Retinal pigment epithelial cell (primary cell): ENCODE data around the gene CCDC32.
A peak's percentile ranks its signal among the peaks of the same experiment; 100 is the strongest.

Source experiments
- DNase-seq: peaks from one replicate; pipeline ENCODE4 v3.0.0-alpha.2; 2010; ENCODE audit warnings: low read depth
- H3K4me3 ChIP-seq: 2 replicates; pipeline ENCODE4 v1.5.1; 2011; ENCODE audit warnings: mild to moderate bottlenecking, low read length, control low read depth, moderate library complexity
- CTCF ChIP-seq: conservative IDR thresholded peaks from 2 replicates; pipeline ENCODE4 v1.5.1; 2011; ENCODE audit warnings: low read depth, low read length, control low read depth, inconsistent platforms

Gene CCDC32

DNA sequence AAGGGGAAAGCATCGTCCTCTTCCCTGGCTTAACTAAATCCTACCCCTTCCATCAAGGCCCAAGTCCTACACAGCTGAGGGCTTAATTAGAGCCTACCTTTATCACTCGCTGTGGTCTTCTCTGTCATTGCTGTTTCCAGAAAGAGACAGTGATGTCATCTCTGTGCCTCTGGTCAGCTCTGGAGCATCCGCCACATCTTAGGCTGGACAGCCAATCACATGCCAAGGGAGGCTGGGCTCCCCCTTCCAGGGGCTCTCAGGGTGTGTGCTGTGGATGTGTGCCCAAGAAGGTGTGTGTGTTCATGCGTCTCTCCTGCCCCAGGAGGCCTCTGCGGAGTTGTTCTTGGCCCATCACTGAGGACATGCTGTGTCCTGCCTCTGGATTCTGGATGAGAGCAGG, 51.2 kb downstream of the CCDC32 start:
- TF ChIP-seq CTCF = no peak
- H3K4me3 ChIP-seq = no peak overlapping the region
- no peak for DNase-seq

- H3K4me3 ChIP-seq = no peak overlapping the region
- TF ChIP-seq CTCF = no peak
- no peak for DNase-seq
Observed at GRCh38 chr15:40512440-40512839, 52.4 kb downstream of the CCDC32 start.

- TF ChIP-seq CTCF = no peak
- DNase-seq = no peak
- peak overlapping the region; percentile 49 for H3K4me3 ChIP-seq
Observed at GRCh38 chr15:40511472-40512133, 53.2 kb downstream of the CCDC32 start.

- peak overlapping the region; percentile 49 for H3K4me3 ChIP-seq
- DNase-seq = no peak
- no peak for TF ChIP-seq CTCF
Observed at GRCh38 chr15:40511093-40511471, 53.8 kb downstream of the CCDC32 start.

GRCh38 chr15:40510201-40510600, 54.6 kb downstream of the CCDC32 start:
- no peak for DNase-seq
- no peak for TF ChIP-seq CTCF
- H3K4me3 ChIP-seq = no peak overlapping the region

DNA sequence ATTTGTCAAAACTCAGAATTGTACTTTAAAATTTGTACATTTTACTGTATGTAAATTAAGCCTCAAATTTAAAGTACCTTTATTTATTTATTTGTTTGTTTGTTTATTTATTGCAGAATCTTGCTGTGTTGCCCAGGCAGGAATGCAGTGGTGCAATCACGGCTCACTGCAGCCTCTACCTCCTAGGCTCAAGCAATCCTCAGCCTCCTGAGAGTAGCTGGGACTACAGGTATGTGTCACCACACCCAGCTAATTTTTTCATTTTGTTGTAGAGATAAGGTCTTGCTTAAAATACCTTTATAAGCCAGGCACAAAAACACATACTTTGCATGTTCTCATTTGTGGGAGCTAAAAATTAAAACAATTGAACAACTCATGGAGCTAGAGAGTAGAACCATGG, 56.6 kb downstream of the CCDC32 start:
- H3K4me3 ChIP-seq = no peak overlapping the region
- no peak for DNase-seq
- TF ChIP-seq CTCF = no peak

DNA sequence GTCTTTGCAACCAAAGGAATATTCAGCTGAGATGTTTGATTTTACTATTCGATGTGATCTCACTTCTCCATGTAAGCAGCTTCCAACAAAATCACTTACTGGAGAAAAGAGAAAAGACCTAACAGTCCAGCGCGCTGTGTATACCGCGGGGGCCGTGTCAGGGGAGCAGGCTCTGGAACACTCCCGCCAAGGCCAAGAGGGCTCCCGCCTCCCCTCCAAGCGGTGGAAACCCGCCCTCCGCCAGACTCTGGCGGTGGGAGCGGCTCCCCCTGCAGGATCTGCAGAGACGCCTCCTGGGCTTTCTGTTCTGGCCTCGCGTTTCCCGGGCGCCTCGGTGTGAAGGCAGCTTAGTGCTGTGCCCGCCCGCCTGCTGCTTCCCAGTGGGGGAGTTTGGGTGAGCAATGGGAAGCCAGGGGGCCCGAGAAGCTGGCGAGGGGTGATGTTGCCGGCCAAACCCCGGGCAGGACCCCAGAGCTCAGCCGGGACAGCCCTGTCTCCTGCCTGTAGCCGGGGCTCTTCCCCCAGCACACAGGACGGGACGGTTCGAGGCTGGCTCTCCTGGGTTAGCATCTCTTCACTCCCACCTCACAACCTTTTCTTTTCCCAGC, 57.8 kb downstream of the CCDC32 start:
- H3K4me3 ChIP-seq = no peak overlapping the region
- DNase-seq = no peak
- peak; percentile 86 for TF ChIP-seq CTCF
